Measurements from ENCODE around the gene PRRC2A. TPM values are rescaled to one million over a fixed set of nuclear protein-coding genes. Genes with fewer than 3 reads are reported as not detected.
"Not testable (repeated sequence)": the region's sequence is repeated elsewhere in the genome, so short reads cannot be mapped to it uniquely, and the experiment has no call there.

The PRRC2A gene
- polyA plus RNA-seq, 2 of the 4 experiments (the other 2 are of a cell fraction), result 28.0 to 61.1 TPM

DNA sequence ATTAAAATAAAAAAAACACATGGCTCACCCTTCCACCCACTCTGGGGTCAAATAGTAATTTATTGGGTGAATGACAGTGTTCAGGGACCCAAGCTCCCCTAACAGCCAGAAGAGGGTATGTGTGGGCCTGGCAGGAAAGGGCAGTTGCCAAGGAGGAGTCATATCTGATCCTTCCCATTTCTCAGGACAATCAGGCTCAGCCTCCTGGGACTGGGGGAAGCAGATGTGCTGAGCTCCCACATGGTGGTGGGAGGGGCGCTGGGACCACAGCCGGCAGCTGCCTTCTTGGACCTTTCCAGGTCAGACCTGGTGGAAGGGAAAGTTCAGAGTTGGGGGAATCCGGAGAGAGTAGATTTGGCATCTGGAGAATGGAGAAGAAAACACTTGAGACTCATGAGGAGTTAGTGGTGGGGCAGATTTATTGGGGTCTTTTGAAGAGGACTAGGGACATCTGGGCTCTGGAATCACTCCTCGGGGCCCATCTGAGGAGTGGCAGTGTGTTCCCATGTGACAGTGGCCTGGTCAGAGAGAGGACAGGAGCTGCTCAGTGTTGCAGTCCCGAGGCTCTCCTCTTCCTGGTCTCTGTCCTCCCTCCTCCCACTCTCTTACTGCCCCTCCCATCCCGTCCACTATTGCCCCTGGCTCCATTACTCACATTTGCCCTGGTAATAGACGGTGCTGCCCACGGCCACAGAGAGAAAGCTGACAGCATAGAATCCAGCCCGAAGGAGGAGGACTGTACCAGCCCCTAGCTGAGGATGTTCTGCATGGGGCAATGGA is 31.5 kb upstream of the PRRC2A start:
- CTCF ChIA-PET, result interaction anchor here (1.3 to 18.3 kb wide), 4 partner anchors 5 to 43 kb away, joined by 4 to 338 read pairs (median 171); partner anchors contain the start of genes ATP6V1G2, LST1, LTB and NCR3
- ATAC-seq, result 0 out of 6 replicates have a peak, but pooled peaks of 1 of the 2 experiments have one; percentile 25

DNA sequence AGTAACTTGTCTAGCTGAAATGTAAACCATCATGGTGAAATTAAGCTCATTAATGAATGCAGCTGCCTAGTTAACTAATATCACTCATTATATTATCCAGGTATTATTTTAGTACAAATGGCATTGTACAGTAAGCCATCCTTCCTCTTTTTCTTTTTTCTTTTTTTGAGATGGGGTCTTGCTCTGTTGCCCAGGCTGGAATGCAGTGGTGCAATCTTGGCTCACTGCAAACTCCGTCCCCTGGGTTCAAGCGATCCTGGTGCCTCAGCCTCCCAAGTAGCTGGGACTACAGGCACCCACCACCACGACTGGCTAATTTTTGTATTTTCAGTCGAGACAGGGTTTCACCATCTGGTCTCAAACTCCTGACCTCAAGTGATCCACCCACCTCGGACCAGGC is 29.8 kb upstream of the PRRC2A start:
- H3K4me1 ChIP-seq; H3K4me3 ChIP-seq; ATAC-seq; H3K27ac ChIP-seq; POLR2A ChIA-PET; H3K9me3 ChIP-seq; H3K4me2 ChIP-seq; FAIRE-seq; DNase-seq (ENCODE audit: low read depth in 1 of 2, low spot score in 1 of 2): not testable (repeated sequence)
- WGBS (ENCODE audit: missing lambda C conversion rate), result 62% methylated on average over 5 of the region's 5 CpGs
- CTCF ChIA-PET, result interaction anchor here (0.6 to 18.3 kb wide), 5 partner anchors 3 to 44 kb away, joined by 3 to 338 read pairs (median 5); partner anchors contain the start of genes ATP6V1G2, LST1, LTB and NCR3

More for the DNA sequence above, 31.5 kb upstream of the PRRC2A start:
- Histone ChIP-seq H3K4me3 (no peak overlapping the region), H3K27ac (no peak overlapping the region), H3K4me1 (no peaks in the 10 kb centered on the region), H3K4me2 (no peak overlapping the region), H3K9me3 (no peaks in the 10 kb centered on the region)
- TF ChIP-seq NR3C1 (IDR thresholded peaks at IDR 0.05), result no peak
- no peak for TF ChIP-seq NPAS2 (CRISPR knock-in tag; IDR thresholded peaks at IDR 0.05; ENCODE audit: borderline replicate concordance)
- TF ChIP-seq, protein P1, sequence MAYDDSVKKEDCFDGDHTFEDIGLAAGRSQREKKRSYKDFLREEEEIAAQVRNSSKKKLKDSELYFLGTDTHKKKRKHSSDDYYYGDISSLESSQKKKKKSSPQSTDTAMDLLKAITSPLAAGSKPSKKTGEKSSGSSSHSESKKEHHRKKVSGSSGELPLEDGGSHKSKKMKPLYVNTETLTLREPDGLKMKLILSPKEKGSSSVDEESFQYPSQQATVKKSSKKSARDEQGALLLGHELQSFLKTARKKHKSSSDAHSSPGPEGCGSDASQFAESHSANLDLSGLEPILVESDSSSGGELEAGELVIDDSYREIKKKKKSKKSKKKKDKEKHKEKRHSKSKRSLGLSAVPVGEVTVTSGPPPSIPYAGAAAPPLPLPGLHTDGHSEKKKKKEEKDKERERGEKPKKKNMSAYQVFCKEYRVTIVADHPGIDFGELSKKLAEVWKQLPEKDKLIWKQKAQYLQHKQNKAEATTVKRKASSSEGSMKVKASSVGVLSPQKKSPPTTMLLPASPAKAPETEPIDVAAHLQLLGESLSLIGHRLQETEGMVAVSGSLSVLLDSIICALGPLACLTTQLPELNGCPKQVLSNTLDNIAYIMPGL (CRISPR knock-in tag; IDR thresholded peaks at IDR 0.05; ENCODE audit: borderline replicate concordance), result no peak
- no peak for TF ChIP-seq MAZ (IDR thresholded peaks at IDR 0.05; ENCODE audit: borderline replicate concordance, low read depth, low read length)
- 57% methylated on average over 9 of the region's 9 CpGs for WGBS (ENCODE audit: missing lambda C conversion rate)
- DNase-seq (ENCODE audit: low read depth in 1 of 2, low spot score in 1 of 2) (no peak), FAIRE-seq (no peak)
- POLR2A ChIA-PET, result no interaction called here

DNA sequence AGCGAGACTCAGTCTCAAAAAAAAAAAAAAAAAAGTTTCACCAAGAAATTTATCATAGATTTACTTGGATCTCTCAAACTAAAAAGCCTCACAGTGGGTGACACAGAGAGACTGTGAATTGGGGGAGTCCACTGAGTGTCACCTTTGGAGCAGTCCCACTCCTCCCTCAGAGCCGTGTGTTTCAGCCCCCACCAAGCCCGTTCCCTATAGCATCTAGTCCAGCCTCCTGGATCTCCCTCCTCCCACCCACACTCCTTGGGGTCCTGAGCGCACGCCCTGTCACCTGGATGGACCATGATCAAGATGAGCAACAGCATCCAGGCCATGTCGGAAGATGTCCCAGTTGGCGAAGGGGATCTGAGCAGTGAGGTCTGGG is 28.1 kb upstream of the PRRC2A start:
- H3K4me2 ChIP-seq, result no peak overlapping the region
- no peak overlapping the region for H3K27ac ChIP-seq
- FAIRE-seq, result no peak
- no peak overlapping the region for H3K4me3 ChIP-seq
- DNase-seq (ENCODE audit: low read depth in 1 of 2, low spot score in 1 of 2), result no peak
- no peaks in the 10 kb centered on the region for H3K9me3 ChIP-seq
- WGBS (ENCODE audit: missing lambda C conversion rate), result 87% methylated on average over 7 of the region's 7 CpGs
- ChIA-PET POLR2A (no interaction called here), CTCF (interaction anchor here (1.9 to 14.3 kb wide), 3 partner anchors 11 to 45 kb away, joined by 4 to 338 read pairs (median 331); partner anchors contain the start of genes ATP6V1G2, DDX39B, LST1 and LTB)
- ATAC-seq, result no peak
- no peaks in the 10 kb centered on the region for H3K4me1 ChIP-seq
- no peak for TF ChIP-seq EHF (CRISPR knock-in tag; IDR thresholded peaks at IDR 0.05)
- no peak for TF ChIP-seq SREBF2 (IDR thresholded peaks at IDR 0.05)
- TF ChIP-seq ZSCAN20 (CRISPR knock-in tag; IDR thresholded peaks at IDR 0.05), result no peak

DNA sequence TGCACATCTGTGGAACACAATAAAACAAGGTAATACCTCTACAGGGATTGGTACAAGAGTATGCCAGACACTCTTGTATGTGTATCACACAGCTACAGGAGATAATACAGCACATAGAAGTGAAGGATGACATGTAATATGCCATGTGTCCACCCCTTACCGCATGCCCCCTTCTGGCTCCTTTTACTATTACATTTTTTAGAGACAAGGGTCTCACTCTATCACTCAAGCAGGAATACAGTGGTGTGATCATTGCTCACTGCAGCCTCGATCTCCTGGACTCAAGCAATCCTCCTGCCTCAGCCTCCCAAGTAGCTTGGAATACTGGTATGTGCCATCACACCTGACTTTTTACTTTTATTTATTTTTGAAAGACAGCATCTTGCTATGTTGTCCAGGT is 23.5 kb upstream of the PRRC2A start:
- Histone ChIP-seq H3K27ac (no peak overlapping the region), H3K9me3 (no peaks in the 10 kb centered on the region), H3K4me1 (no peaks in the 10 kb centered on the region), H3K4me3 (no peak overlapping the region), H3K4me2 (no peak overlapping the region)
- DNase-seq (ENCODE audit: low read depth in 1 of 2, low spot score in 1 of 2), result peak; percentile 39 to 40
- WGBS (ENCODE audit: missing lambda C conversion rate), result 0% methylated on average over 2 of the region's 2 CpGs
- no peak for TF ChIP-seq EHF (CRISPR knock-in tag; IDR thresholded peaks at IDR 0.05)
- TF ChIP-seq, protein P2, sequence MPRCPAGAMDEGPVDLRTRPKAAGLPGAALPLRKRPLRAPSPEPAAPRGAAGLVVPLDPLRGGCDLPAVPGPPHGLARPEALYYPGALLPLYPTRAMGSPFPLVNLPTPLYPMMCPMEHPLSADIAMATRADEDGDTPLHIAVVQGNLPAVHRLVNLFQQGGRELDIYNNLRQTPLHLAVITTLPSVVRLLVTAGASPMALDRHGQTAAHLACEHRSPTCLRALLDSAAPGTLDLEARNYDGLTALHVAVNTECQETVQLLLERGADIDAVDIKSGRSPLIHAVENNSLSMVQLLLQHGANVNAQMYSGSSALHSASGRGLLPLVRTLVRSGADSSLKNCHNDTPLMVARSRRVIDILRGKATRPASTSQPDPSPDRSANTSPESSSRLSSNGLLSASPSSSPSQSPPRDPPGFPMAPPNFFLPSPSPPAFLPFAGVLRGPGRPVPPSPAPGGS (IDR thresholded peaks at IDR 0.05), result no peak
- no peak for TF ChIP-seq HDAC2 (IDR thresholded peaks at IDR 0.05)
- TF ChIP-seq SMC3 (IDR thresholded peaks at IDR 0.05), result peak; percentile 45; the same call in 2 of the 3 replicates
- no peak for TF ChIP-seq NFE2L2 (conservative IDR thresholded peaks at IDR 0.05; ENCODE audit: low read length)
- no peak for TF ChIP-seq ZSCAN20 (CRISPR knock-in tag; IDR thresholded peaks at IDR 0.05)
- no peak for TF ChIP-seq RFX5 (IDR thresholded peaks at IDR 0.05)
- TF ChIP-seq, protein P3, sequence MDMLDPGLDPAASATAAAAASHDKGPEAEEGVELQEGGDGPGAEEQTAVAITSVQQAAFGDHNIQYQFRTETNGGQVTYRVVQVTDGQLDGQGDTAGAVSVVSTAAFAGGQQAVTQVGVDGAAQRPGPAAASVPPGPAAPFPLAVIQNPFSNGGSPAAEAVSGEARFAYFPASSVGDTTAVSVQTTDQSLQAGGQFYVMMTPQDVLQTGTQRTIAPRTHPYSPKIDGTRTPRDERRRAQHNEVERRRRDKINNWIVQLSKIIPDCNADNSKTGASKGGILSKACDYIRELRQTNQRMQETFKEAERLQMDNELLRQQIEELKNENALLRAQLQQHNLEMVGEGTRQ (IDR thresholded peaks at IDR 0.05), result no peak
- no peak for TF ChIP-seq PHF8 (IDR thresholded peaks at IDR 0.05; ENCODE audit: borderline replicate concordance, low read depth)
- no peak for TF ChIP-seq JUNB (IDR thresholded peaks at IDR 0.05)
- TF ChIP-seq ZFP36 (IDR thresholded peaks at IDR 0.05; ENCODE audit: borderline replicate concordance, partially characterized antibody), result no peak
- no peak for TF ChIP-seq FOSL2 (IDR thresholded peaks at IDR 0.05)
- TF ChIP-seq FOSL2 (CRISPR knock-in tag; IDR thresholded peaks at IDR 0.05), result no peak
- TF ChIP-seq, protein P4, sequence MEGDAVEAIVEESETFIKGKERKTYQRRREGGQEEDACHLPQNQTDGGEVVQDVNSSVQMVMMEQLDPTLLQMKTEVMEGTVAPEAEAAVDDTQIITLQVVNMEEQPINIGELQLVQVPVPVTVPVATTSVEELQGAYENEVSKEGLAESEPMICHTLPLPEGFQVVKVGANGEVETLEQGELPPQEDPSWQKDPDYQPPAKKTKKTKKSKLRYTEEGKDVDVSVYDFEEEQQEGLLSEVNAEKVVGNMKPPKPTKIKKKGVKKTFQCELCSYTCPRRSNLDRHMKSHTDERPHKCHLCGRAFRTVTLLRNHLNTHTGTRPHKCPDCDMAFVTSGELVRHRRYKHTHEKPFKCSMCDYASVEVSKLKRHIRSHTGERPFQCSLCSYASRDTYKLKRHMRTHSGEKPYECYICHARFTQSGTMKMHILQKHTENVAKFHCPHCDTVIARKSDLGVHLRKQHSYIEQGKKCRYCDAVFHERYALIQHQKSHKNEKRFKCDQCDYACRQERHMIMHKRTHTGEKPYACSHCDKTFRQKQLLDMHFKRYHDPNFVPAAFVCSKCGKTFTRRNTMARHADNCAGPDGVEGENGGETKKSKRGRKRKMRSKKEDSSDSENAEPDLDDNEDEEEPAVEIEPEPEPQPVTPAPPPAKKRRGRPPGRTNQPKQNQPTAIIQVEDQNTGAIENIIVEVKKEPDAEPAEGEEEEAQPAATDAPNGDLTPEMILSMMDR (IDR thresholded peaks at IDR 0.05), result peak; percentile 37; the same call in 2 of the 3 replicates
- POLR2A ChIA-PET, result interaction anchor here (1.0 kb wide), 1 partner anchor 55 kb away, joined by 3 read pairs; the partner anchor contains the start of gene DDX39B
- peak; percentile 77 to 85 for ATAC-seq
- FAIRE-seq, result no peak
- CTCF ChIA-PET, result interaction anchor here (0.6 to 14.3 kb wide), 14 partner anchors 10 to 519 kb away, joined by 3 to 338 read pairs (median 4); partner anchors contain the start of genes ATP6V1G2, DDX39B, LST1 and LTB
